IMR-90 (cell line): Measurements from ENCODE around the gene CD276. TPM values are rescaled to one million over a fixed set of nuclear protein-coding genes. Genes with fewer than 3 reads are reported as not detected.
"Not testable (repeated sequence)": the region's sequence is repeated elsewhere in the genome, so short reads cannot be mapped to it uniquely, and the experiment has no call there.

ENCODE experiments used
- ATAC-seq: fragments of 200-7000 bp; cut with Tn5 transposase; 2 replicates; pipeline ENCODE4 v1.9.1; 2020; ENCODE audit warnings: low read depth, mild to moderate bottlenecking, moderate library complexity
- BruUV-seq: library from RNA; stranded (reverse); fragments of 400-500 nt; replicated peaks from 2 replicates; lab custom pipeline; 2021; lab: Mats Ljungman, UMichigan
- CTCF ChIA-PET: fragments of 300-600 bp; formaldehyde crosslinking; extraction: SDS; loops from one replicate; lab custom pipeline; 2021; ENCODE audit warnings: antibody characterized with exemption; lab: Yijun Ruan, JAX
- POLR2A ChIA-PET: fragments of 300-600 bp; sonication (Branson Sonifier 250); formaldehyde crosslinking; loops from one replicate; lab custom pipeline; 2022; ENCODE audit warnings: antibody characterized with exemption; ENCODE audit not compliant: unreplicated experiment; lab: Charles Lee
- DNase-seq: peaks from one replicate; pipeline ENCODE4 v3.0.0; 2013
- H2AFZ ChIP-seq: replicated peaks from 2 replicates; pipeline ENCODE3; 2013; ENCODE audit warnings: low read length, mild to moderate bottlenecking; ENCODE audit not compliant: poor library complexity
- H2AK5ac ChIP-seq: 2 replicates; pipeline ENCODE4 v1.6.1; 2013; ENCODE audit warnings: low read depth, low read length, inconsistent platforms
- H2AK9ac ChIP-seq: replicated peaks from 2 replicates; pipeline ENCODE3; 2013; ENCODE audit warnings: mild to moderate bottlenecking, low read depth, low read length, moderate library complexity; ENCODE audit not compliant: poor library complexity
- H2BK120ac ChIP-seq: 2 replicates; pipeline ENCODE4 v1.6.1; 2013; ENCODE audit warnings: low read depth, low read length, inconsistent platforms
- H2BK15ac ChIP-seq: 3 replicates; pipeline ENCODE4 v1.6.1; 2013; ENCODE audit warnings: low read depth, low read length, inconsistent platforms
- H2BK20ac ChIP-seq: 2 replicates; pipeline ENCODE4 v1.6.1; 2013; ENCODE audit warnings: low read depth, mild to moderate bottlenecking, inconsistent platforms, low read length, moderate library complexity
- H2BK5ac ChIP-seq: 2 replicates; pipeline ENCODE4 v1.6.1; 2013; ENCODE audit warnings: mild to moderate bottlenecking, low read depth, low read length, inconsistent platforms; ENCODE audit not compliant: poor library complexity, severe bottlenecking
- H3K14ac ChIP-seq: replicated peaks from 2 replicates; pipeline ENCODE4 v1.6.1; 2013; ENCODE audit warnings: low read depth, low read length, inconsistent platforms
- H3K18ac ChIP-seq: 2 replicates; pipeline ENCODE4 v1.6.1; 2013; ENCODE audit warnings: low read depth, low read length, control low read depth
- H3K23ac ChIP-seq: 2 replicates; pipeline ENCODE4 v1.6.1; 2013; ENCODE audit warnings: low read depth, low read length, inconsistent platforms
- H3K27ac ChIP-seq: 2 replicates; pipeline ENCODE4 v1.5.1; 2013; ENCODE audit warnings: mild to moderate bottlenecking, control low read depth, low read length; ENCODE audit not compliant: insufficient read depth
- H3K27me3 ChIP-seq: 2 replicates; pipeline ENCODE4 v1.6.1; 2013; ENCODE audit warnings: low read length; ENCODE audit not compliant: control insufficient read depth, insufficient read depth
- H3K36me3 ChIP-seq: 2 replicates; pipeline ENCODE4 v1.6.1; 2013; ENCODE audit warnings: low read length, mixed read lengths; ENCODE audit not compliant: control insufficient read depth, insufficient read depth
- H3K4ac ChIP-seq: 2 replicates; pipeline ENCODE4 v1.6.1; 2013; ENCODE audit warnings: low read depth, low read length, inconsistent platforms
- H3K4me1 ChIP-seq: 2 replicates; pipeline ENCODE4 v1.6.1; 2013; ENCODE audit warnings: low read length, mixed read lengths; ENCODE audit not compliant: control insufficient read depth, insufficient read depth
- H3K4me2 ChIP-seq: 2 replicates; pipeline ENCODE4 v1.6.1; 2013; ENCODE audit warnings: low read depth, mild to moderate bottlenecking, control low read depth, low read length, moderate library complexity
- H3K4me3 ChIP-seq: 2 replicates; pipeline ENCODE4 v1.5.1; 2013; ENCODE audit warnings: low read depth, mild to moderate bottlenecking, control low read depth, low read length, moderate library complexity; ENCODE audit not compliant: insufficient read depth
- H3K56ac ChIP-seq: 2 replicates; pipeline ENCODE4 v1.6.1; 2013; ENCODE audit warnings: low read length, inconsistent platforms; ENCODE audit not compliant: insufficient read depth; ENCODE audit errors: extremely low read depth
- H3K79me1 ChIP-seq, 2 experiments: 2 replicates each; pipeline ENCODE4 v1.6.1; 2013; ENCODE audit warnings: low read length in 2 of 2, inconsistent platforms in 1 of 2, low read depth in 1 of 2
- H3K9ac ChIP-seq: 2 replicates; pipeline ENCODE4 v1.6.1; 2013; ENCODE audit warnings: low read depth, low read length, control low read depth
- H3K9me1 ChIP-seq: 2 replicates; pipeline ENCODE4 v1.6.1; 2013; ENCODE audit warnings: low read length, inconsistent platforms; ENCODE audit not compliant: insufficient read depth
- H3K9me3 ChIP-seq: 2 replicates; pipeline ENCODE4 v1.6.1; 2013; ENCODE audit warnings: low read length; ENCODE audit not compliant: control insufficient read depth, insufficient read depth
- H4K20me1 ChIP-seq: 2 replicates; pipeline ENCODE4 v1.6.1; 2013; ENCODE audit warnings: low read length, inconsistent platforms; ENCODE audit not compliant: insufficient read depth
- H4K5ac ChIP-seq: 2 replicates; pipeline ENCODE4 v1.6.1; 2013; ENCODE audit warnings: mild to moderate bottlenecking, low read depth, low read length, control low read depth
- H4K8ac ChIP-seq, 2 experiments: 2 replicates each; pipeline ENCODE4 v1.6.1; 2013; ENCODE audit warnings: low read depth in 2 of 2, low read length in 2 of 2, control low read depth in 1 of 2, inconsistent platforms in 1 of 2
- H4K91ac ChIP-seq: 2 replicates; pipeline ENCODE4 v1.6.1; 2013; ENCODE audit warnings: low read depth, low read length, inconsistent platforms; ENCODE audit not compliant: insufficient read depth
- WGBS, 2 experiments: methylation state at CpG; one replicate each; pipeline versions ENCODE4 v1.1.5 to v1.1.7; 2013; ENCODE audit warnings: missing lambda C conversion rate in 2 of 2; ENCODE audit not compliant: insufficient read length in 1 of 2; ENCODE audit errors: extremely low coverage in 2 of 2; 5-methylcytosine and 5-hydroxymethylcytosine counted together
- dilution Hi-C: fragments of 300-500 bp; cut with HindIII; formaldehyde crosslinking; loops from one replicate; pipeline ENCODE4 v1.14.3; 2018; ENCODE audit warnings: low sequenced_read_pairs; ENCODE audit not compliant: unreplicated experiment
- in situ Hi-C: fragments of 300-500 bp; cut with MboI; formaldehyde crosslinking; loops from 3 replicates; pipeline ENCODE4 v1.14.3; 2019; ENCODE audit warnings: low sequenced_read_pairs, inconsistent platforms, mixed read lengths
- intact Hi-C: fragments of 100-400 bp; cut with micrococcal nuclease; formaldehyde crosslinking; loops from 2 replicates; pipeline ENCODE4 v1.10.0; 2022
- polyA plus RNA-seq, 3 experiments: library from polyadenylated mRNA; depleted of rRNA; stranded (reverse); fragments of >200 nt; gene quantifications; 2 replicates each; pipeline ENCODE4 v1.2.3, GENCODE V29; 2012; ENCODE audit warnings: low replicate concordance in 1 of 3
- total RNA-seq: library from RNA; depleted of rRNA; stranded (reverse); fragments of >200 nt; gene quantifications from 2 replicates; pipeline ENCODE4 v1.2.3, GENCODE V29; 2012

Gene CD276
- total and polyA plus RNA-seq, 2 of the 4 experiments (the other 2 are of a cell fraction): 30.8 to 149 TPM

- H4K8ac ChIP-seq, H2AK9ac ChIP-seq, H2AK5ac ChIP-seq, H3K4me3 ChIP-seq, ATAC-seq, H3K4me1 ChIP-seq, H2BK15ac ChIP-seq, H4K5ac ChIP-seq, DNase-seq, H3K9ac ChIP-seq, POLR2A ChIA-PET, H4K20me1 ChIP-seq, CTCF ChIA-PET, H3K9me3 ChIP-seq, H3K56ac ChIP-seq, H3K4ac ChIP-seq, BruUV-seq, H2BK5ac ChIP-seq, H3K36me3 ChIP-seq, H3K4me2 ChIP-seq, H2BK120ac ChIP-seq, dilution Hi-C loops, H3K27ac ChIP-seq, H3K14ac ChIP-seq, H3K18ac ChIP-seq, H2BK20ac ChIP-seq, H2AFZ ChIP-seq, H3K9me1 ChIP-seq, H4K91ac ChIP-seq, H3K23ac ChIP-seq, H3K79me1 ChIP-seq: not testable (repeated sequence)
- in situ Hi-C loops: loop anchor here (5.0 kb wide), 1 partner anchor 58 kb away; no protein-coding TSS in a partner anchor
- H3K27me3 ChIP-seq: peaks cover 14% of the 10 kb centered on the region
- intact Hi-C loops: loop anchor here (5.0 kb wide), 1 partner anchor 43 kb away; the partner anchor contains the start of gene CD276
- WGBS, 2 experiments: no CpG with 5 or more reads among the region's 5 CpGs
These were observed 44.7 kb upstream of the CD276 start for GRCh38 chr15:73639464-73639863.
